Endothelial cell of umbilical vein (primary cell): ENCODE measurements around the gene NANS.

Source experiments
- CTCF ChIP-seq, 2 donors: IDR thresholded peaks; 1 replicate in 1 of 2; 2 replicates in 1 of 2; pipeline ENCODE4 v1.5.1; 2011; ENCODE audit warnings: low read length in 2 of 2, mild to moderate bottlenecking in 2 of 2, moderate library complexity in 2 of 2, control low read depth in 1 of 2, inconsistent platforms in 1 of 2, low read depth in 1 of 2; ENCODE audit not compliant: insufficient read depth in 1 of 2; ENCODE audit errors: extremely low read depth in 1 of 2
- EZH2 ChIP-seq: IDR thresholded peaks from 2 replicates; pipeline ENCODE4 v1.6.1; 2012; ENCODE audit warnings: borderline replicate concordance, low read depth, mild to moderate bottlenecking, moderate library complexity, low read length, inconsistent platforms; ENCODE audit not compliant: severe bottlenecking
- FOS ChIP-seq: IDR thresholded peaks from 2 replicates; pipeline ENCODE4 v1.6.1; 2011; ENCODE audit warnings: mild to moderate bottlenecking, low read length, moderate library complexity, borderline replicate concordance; ENCODE audit not compliant: insufficient read depth
- MAX ChIP-seq: IDR thresholded peaks from 2 replicates; pipeline ENCODE4 v1.6.1; 2011; ENCODE audit not compliant: insufficient read depth, insufficient read length
- POLR2A ChIP-seq: IDR thresholded peaks from 2 replicates; pipeline ENCODE4 v1.6.1; 2012; ENCODE audit warnings: low read depth, mild to moderate bottlenecking, control low read depth, low read length
- POLR2AphosphoS5 ChIP-seq: IDR thresholded peaks from 2 replicates; pipeline ENCODE4 v1.6.1; 2012; ENCODE audit warnings: low read depth, mild to moderate bottlenecking, control low read depth, low read length, moderate library complexity; ENCODE audit not compliant: insufficient read depth

GRCh38 chr9:98020476-98021145 is 35.9 kb upstream of the NANS start:
- TF ChIP-seq POLR2A = no peak
- TF ChIP-seq CTCF (IDR thresholded peaks at IDR 0.05; ENCODE audit: extremely low read depth in 1 of 2, insufficient read depth in 1 of 2, low read depth in 1 of 2, low read length in 2 of 2) = no peak
- TF ChIP-seq EZH2 = no peak
- no peak for TF ChIP-seq FOS
- TF ChIP-seq POLR2AphosphoS5 = no peak
- no peak for TF ChIP-seq MAX
